Measurements from ENCODE around the gene CPSF7. TPM values are rescaled to one million over a fixed set of nuclear protein-coding genes. Genes with fewer than 3 reads are reported as not detected.

CPSF7 gene
- total and polyA plus RNA-seq, 4 donors = 12.5 to 23.7 (median 22.2) TPM

- no peaks in the 10 kb centered on the region for H3K27me3 ChIP-seq (ENCODE audit: control insufficient read depth in 4 of 4, insufficient read depth in 4 of 4, low read length in 3 of 4)
- H3K4me3 ChIP-seq (ENCODE audit: low read depth in 1 of 3, low read length in 3 of 3) = no peak overlapping the region
- peaks cover 9 to 22% (median 16%) of the 10 kb centered on the region in 4 donors for H3K4me1 ChIP-seq (ENCODE audit: control insufficient read depth in 4 of 4, insufficient read depth in 4 of 4, low read length in 3 of 4)
- no peak for DNase-seq (ENCODE audit: low spot score)
- peaks cover 8 to 36% (median 23%) of the 10 kb centered on the region in 4 donors for H3K36me3 ChIP-seq (ENCODE audit: control insufficient read depth in 4 of 4, insufficient read depth in 3 of 4, low read depth in 1 of 4, low read length in 3 of 4)
- H3K9me3 ChIP-seq (ENCODE audit: control insufficient read depth in 4 of 4, low read length in 3 of 4) = no peaks in the 10 kb centered on the region
- WGBS = 86% methylated on average over 7 of the region's 7 CpGs
- no peak overlapping the region for H3K9ac ChIP-seq (ENCODE audit: low read depth in 1 of 2, low read length in 2 of 2)
- H3K27ac ChIP-seq (ENCODE audit: low read depth in 1 of 2, low read length in 2 of 2) = peak overlapping the region in 1 of 2 donors; percentile 19
- TF ChIP-seq ATF3 (IDR thresholded peaks at IDR 0.05) (no peak), EGR1 (IDR thresholded peaks at IDR 0.05; ENCODE audit: low read depth in 2 of 2) (no peak), FOXA1 (IDR thresholded peaks at IDR 0.05) (no peak), YY1 (IDR thresholded peaks at IDR 0.05) (no peak), REST (IDR thresholded peaks at IDR 0.05) (no peak), HNF4A (conservative IDR thresholded peaks at IDR 0.05) (no peak), ZBTB33 (IDR thresholded peaks at IDR 0.05) (no peak), SP1 (IDR thresholded peaks at IDR 0.05) (no peak), JUND (IDR thresholded peaks at IDR 0.05) (no peak), TAF1 (conservative IDR thresholded peaks at IDR 0.05) (no peak), MAX (IDR thresholded peaks at IDR 0.05) (no peak), HNF4G (IDR thresholded peaks at IDR 0.05) (no peak)
These were observed 61.1 kb downstream of the CPSF7 start for GRCh38 chr11:61368646-61369045.

GRCh38 chr11:61367406-61367805 is 62.4 kb downstream of the CPSF7 start:
- H3K36me3 ChIP-seq (ENCODE audit: control insufficient read depth in 4 of 4, insufficient read depth in 3 of 4, low read depth in 1 of 4, low read length in 3 of 4) = peaks cover 8 to 36% (median 23%) of the 10 kb centered on the region in 4 donors
- H3K9me3 ChIP-seq (ENCODE audit: control insufficient read depth in 4 of 4, low read length in 3 of 4) = no peaks in the 10 kb centered on the region
- WGBS = 83% methylated on average over 6 of the region's 6 CpGs
- H3K9ac ChIP-seq (ENCODE audit: low read depth in 1 of 2, low read length in 2 of 2) = no peak overlapping the region
- DNase-seq (ENCODE audit: low spot score) = no peak
- H3K27ac ChIP-seq (ENCODE audit: low read depth in 1 of 2, low read length in 2 of 2) = no peak overlapping the region
- peaks cover 9 to 33% (median 23%) of the 10 kb centered on the region in 4 donors for H3K4me1 ChIP-seq (ENCODE audit: control insufficient read depth in 4 of 4, insufficient read depth in 4 of 4, low read length in 3 of 4)
- no peak overlapping the region for H3K4me3 ChIP-seq (ENCODE audit: low read depth in 1 of 3, low read length in 3 of 3)
- no peaks in the 10 kb centered on the region for H3K27me3 ChIP-seq (ENCODE audit: control insufficient read depth in 4 of 4, insufficient read depth in 4 of 4, low read length in 3 of 4)
- no peak for TF ChIP-seq RXRA (IDR thresholded peaks at IDR 0.05)
- TF ChIP-seq REST (IDR thresholded peaks at IDR 0.05) = no peak
- TF ChIP-seq EGR1 (IDR thresholded peaks at IDR 0.05; ENCODE audit: low read depth in 2 of 2) = no peak
- no peak for TF ChIP-seq HNF4G (IDR thresholded peaks at IDR 0.05)
- no peak for TF ChIP-seq HNF4A (conservative IDR thresholded peaks at IDR 0.05)
- no peak for TF ChIP-seq ZBTB33 (IDR thresholded peaks at IDR 0.05)
- TF ChIP-seq FOXA1 (IDR thresholded peaks at IDR 0.05) = no peak
- TF ChIP-seq GABPA (IDR thresholded peaks at IDR 0.05 in 1 of 2, conservative IDR thresholded peaks at IDR 0.05 in 1 of 2) = no peak
- no peak for TF ChIP-seq YY1 (IDR thresholded peaks at IDR 0.05)
- no peak for TF ChIP-seq CTCF (IDR thresholded peaks at IDR 0.05; ENCODE audit: low read depth, low read length, missing input control)
- no peak for TF ChIP-seq JUND (IDR thresholded peaks at IDR 0.05)
- TF ChIP-seq NR2F2 (IDR thresholded peaks at IDR 0.05) = no peak
- no peak for TF ChIP-seq MAX (IDR thresholded peaks at IDR 0.05)
- no peak for TF ChIP-seq TAF1 (conservative IDR thresholded peaks at IDR 0.05)
- TF ChIP-seq SP1 (IDR thresholded peaks at IDR 0.05) = no peak
- TF ChIP-seq ATF3 (IDR thresholded peaks at IDR 0.05) = no peak

Data from liver (tissue), 9 donors.